PC-3 (cell line): ENCODE results near the gene GOSR1. TPM values are rescaled to one million over a fixed set of nuclear protein-coding genes. Genes with fewer than 3 reads are reported as not detected.
"Not testable (repeated sequence)": the region's sequence is repeated elsewhere in the genome, so short reads cannot be mapped to it uniquely, and the experiment has no call there.

ENCODE experiments used
- ATAC-seq: fragments of 200-7000 bp; cut with Tn5 transposase; 2 replicates; pipeline ENCODE4 v1.9.1; 2020; ENCODE audit warnings: mild to moderate bottlenecking, moderate library complexity
- BruUV-seq: library from RNA; stranded (reverse); fragments of 400-500 nt; replicated peaks from 2 replicates; lab custom pipeline; 2021; lab: Mats Ljungman, UMichigan
- CTCF ChIA-PET: fragments of 300-600 bp; sonication (Branson Sonifier 250); formaldehyde crosslinking; loops from one replicate; lab custom pipeline; 2022; ENCODE audit warnings: antibody characterized with exemption; lab: Charles Lee
- POLR2A ChIA-PET: fragments of 300-600 bp; sonication (Branson Sonifier 250); formaldehyde crosslinking; loops from one replicate; lab custom pipeline; 2022; ENCODE audit warnings: antibody characterized with exemption; ENCODE audit not compliant: unreplicated experiment; lab: Charles Lee
- DNase-seq: peaks from one replicate; pipeline ENCODE4 v3.0.0-alpha.2; 2015
- H2AFZ ChIP-seq: fragments of 300-600 bp; sonication (generic); 2 replicates; pipeline ENCODE4 v1.6.0; 2016; ENCODE audit warnings: antibody characterized with exemption, low read length
- H3F3A ChIP-seq: fragments of 300-600 bp; sonication (generic); one replicate; pipeline ENCODE4 v1.6.0; 2017; ENCODE audit warnings: antibody characterized with exemption, low read length, control low read depth, mild to moderate bottlenecking; ENCODE audit not compliant: unreplicated experiment
- H3K27ac ChIP-seq: fragments of 300-600 bp; sonication (generic); 2 replicates; pipeline ENCODE4 v1.5.1; 2016; ENCODE audit warnings: mild to moderate bottlenecking, low read length
- H3K27me3 ChIP-seq: fragments of 300-600 bp; sonication (generic); 2 replicates; pipeline ENCODE4 v1.6.1; 2016; ENCODE audit warnings: low read length, mixed read lengths
- H3K36me3 ChIP-seq: fragments of 300-600 bp; sonication (generic); 2 replicates; pipeline ENCODE4 v1.6.1; 2016; ENCODE audit warnings: low read depth, mixed run types, low read length, mixed read lengths
- H3K4me1 ChIP-seq: fragments of 300-600 bp; sonication (generic); 2 replicates; pipeline ENCODE4 v1.5.1; 2016; ENCODE audit warnings: low read length; ENCODE audit not compliant: insufficient read depth
- H3K4me2 ChIP-seq: fragments of 300-600 bp; sonication (generic); 2 replicates; pipeline ENCODE4 v1.6.0; 2016; ENCODE audit warnings: low read length
- H3K4me3 ChIP-seq: fragments of 300-600 bp; sonication (generic); 2 replicates; pipeline ENCODE4 v1.5.1; 2016; ENCODE audit warnings: mild to moderate bottlenecking, low read length, mixed read lengths
- H3K79me2 ChIP-seq: fragments of 300-600 bp; sonication (generic); 2 replicates; pipeline ENCODE4 v1.6.1; 2017; ENCODE audit warnings: low read length, mixed read lengths
- H3K9ac ChIP-seq: fragments of 300-600 bp; sonication (generic); 2 replicates; pipeline ENCODE4 v1.6.0; 2016; ENCODE audit warnings: mild to moderate bottlenecking, low read length
- H3K9me2 ChIP-seq: fragments of 300-600 bp; sonication (generic); replicated peaks from 2 replicates; pipeline ENCODE4 v1.6.1; 2016; ENCODE audit warnings: mixed run types, low read length, mixed read lengths
- H3K9me3 ChIP-seq: fragments of 300-600 bp; sonication (generic); 2 replicates; pipeline ENCODE4 v1.6.1; 2016; ENCODE audit warnings: low read length, mixed read lengths
- H4K20me1 ChIP-seq: fragments of 300-600 bp; sonication (generic); 2 replicates; pipeline ENCODE4 v1.6.1; 2016; ENCODE audit warnings: low read length, mixed read lengths
- EZH2 ChIP-seq: fragments of 300-600 bp; sonication (generic); IDR thresholded peaks from one replicate; pipeline ENCODE4 v1.6.1; 2017; ENCODE audit warnings: antibody characterized with exemption, mild to moderate bottlenecking, low read length; ENCODE audit not compliant: unreplicated experiment
- EZH2phosphoT487 ChIP-seq: fragments of 300-600 bp; sonication (generic); IDR thresholded peaks from 2 replicates; pipeline ENCODE4 v1.6.1; 2018; ENCODE audit warnings: mild to moderate bottlenecking, antibody characterized with exemption, low read length, borderline replicate concordance
- intact Hi-C: fragments of 100-400 bp; cut with micrococcal nuclease; formaldehyde crosslinking; loops from 2 replicates; pipeline ENCODE4 v1.9.0; 2023
- total RNA-seq: library from RNA; depleted of rRNA; stranded (reverse); fragments of >200 nt; gene quantifications from 2 replicates; pipeline ENCODE4 v1.2.3, GENCODE V29; 2014
- TF ChIP-seq, protein P1 (sequence below): fragments of 300-600 bp; sonication (generic); conservative IDR thresholded peaks from 2 replicates; pipeline ENCODE4 v1.5.1; 2017; ENCODE audit warnings: antibody characterized with exemption, low read depth, mild to moderate bottlenecking, low read length

Gene GOSR1
- total RNA-seq, 1 experiment from 2014 or later, result 22.2 TPM

DNA sequence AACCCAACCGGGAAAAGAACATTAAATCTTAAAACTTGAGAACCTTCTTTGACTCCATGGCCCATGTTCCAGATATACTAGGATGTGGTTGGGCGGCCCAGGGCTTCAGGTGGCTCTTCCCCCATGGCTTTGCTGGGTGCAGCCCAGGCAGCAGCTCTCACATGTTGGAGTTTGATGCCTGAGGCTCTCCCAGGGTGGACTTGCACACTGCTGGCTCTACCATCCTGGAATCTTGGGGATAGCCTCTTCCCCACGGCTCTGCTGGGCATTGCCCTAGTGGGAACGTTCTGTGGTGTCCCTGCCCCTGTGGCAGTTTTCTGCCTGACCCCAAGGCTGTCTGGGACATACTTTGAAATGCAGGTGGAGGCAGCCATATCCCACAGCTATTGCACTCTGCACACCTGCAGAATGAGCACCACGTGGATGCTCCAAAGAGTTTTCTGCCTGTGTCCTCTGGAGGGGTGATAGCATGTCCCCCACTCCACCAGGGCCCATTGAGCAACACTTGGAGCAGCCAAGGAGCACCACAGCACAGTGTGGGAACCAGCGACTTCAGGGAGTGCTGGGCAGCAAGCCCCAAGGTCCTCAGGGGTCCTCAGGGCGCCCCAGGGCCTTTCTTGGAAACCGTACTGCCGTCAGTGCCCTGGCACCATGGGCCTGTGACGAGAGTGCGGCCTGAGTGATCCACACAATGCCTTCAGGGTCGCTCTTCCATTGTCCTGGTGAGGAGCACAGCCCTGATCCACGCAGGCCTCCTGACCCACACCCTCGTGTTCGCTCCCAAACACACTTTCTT lies 70.8 kb downstream of the GOSR1 start:
- ATAC-seq (no peak), DNase-seq (no peak)
- no peaks in the 10 kb centered on the region for H3K36me3 ChIP-seq
- no peak overlapping the region for H3K27ac ChIP-seq
- ChIA-PET POLR2A (no interaction called here), CTCF (no interaction called here)
- TF ChIP-seq EZH2, result no peak
- no peak for TF ChIP-seq EZH2phosphoT487
- TF ChIP-seq, protein P1, sequence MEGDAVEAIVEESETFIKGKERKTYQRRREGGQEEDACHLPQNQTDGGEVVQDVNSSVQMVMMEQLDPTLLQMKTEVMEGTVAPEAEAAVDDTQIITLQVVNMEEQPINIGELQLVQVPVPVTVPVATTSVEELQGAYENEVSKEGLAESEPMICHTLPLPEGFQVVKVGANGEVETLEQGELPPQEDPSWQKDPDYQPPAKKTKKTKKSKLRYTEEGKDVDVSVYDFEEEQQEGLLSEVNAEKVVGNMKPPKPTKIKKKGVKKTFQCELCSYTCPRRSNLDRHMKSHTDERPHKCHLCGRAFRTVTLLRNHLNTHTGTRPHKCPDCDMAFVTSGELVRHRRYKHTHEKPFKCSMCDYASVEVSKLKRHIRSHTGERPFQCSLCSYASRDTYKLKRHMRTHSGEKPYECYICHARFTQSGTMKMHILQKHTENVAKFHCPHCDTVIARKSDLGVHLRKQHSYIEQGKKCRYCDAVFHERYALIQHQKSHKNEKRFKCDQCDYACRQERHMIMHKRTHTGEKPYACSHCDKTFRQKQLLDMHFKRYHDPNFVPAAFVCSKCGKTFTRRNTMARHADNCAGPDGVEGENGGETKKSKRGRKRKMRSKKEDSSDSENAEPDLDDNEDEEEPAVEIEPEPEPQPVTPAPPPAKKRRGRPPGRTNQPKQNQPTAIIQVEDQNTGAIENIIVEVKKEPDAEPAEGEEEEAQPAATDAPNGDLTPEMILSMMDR, result no peak
- no peaks in the 10 kb centered on the region for H3K9me3 ChIP-seq
- no TSS peak for BruUV-seq
- no peaks in the 10 kb centered on the region for H3F3A ChIP-seq
- H3K9me2 ChIP-seq, result no peaks in the 10 kb centered on the region
- H2AFZ ChIP-seq, result no peak overlapping the region
- no peaks in the 10 kb centered on the region for H3K79me2 ChIP-seq
- H3K4me3 ChIP-seq, result no peak overlapping the region
- no peak overlapping the region for H3K9ac ChIP-seq
- no peaks in the 10 kb centered on the region for H3K27me3 ChIP-seq
- no peak overlapping the region for H3K4me2 ChIP-seq
- peaks cover 15% of the 10 kb centered on the region for H3K4me1 ChIP-seq
- intact Hi-C loops, result no loop called here
- no peaks in the 10 kb centered on the region for H4K20me1 ChIP-seq

DNA sequence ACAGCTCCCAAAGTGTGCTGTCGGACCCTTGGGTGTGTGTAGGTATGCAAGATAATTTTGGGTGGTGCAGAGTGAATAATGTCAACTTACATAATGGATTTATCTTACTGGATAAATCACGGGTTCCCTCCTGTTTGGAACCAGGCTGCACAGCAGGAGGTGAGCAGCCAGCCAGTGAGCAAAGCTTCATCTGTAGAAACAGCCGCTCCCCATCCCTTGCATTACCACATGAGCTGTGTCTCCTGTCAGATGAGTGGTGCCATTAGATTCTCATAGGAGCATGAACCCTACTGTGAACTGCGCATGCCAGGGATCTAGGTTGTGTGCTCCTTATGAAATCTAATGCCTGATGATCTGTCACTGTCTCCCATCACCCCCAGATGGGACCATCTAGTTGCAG lies 72.0 kb downstream of the GOSR1 start:
- H3K9me2 ChIP-seq, H3F3A ChIP-seq, H2AFZ ChIP-seq, DNase-seq, H3K4me3 ChIP-seq, BruUV-seq, intact Hi-C loops, H4K20me1 ChIP-seq, H3K9me3 ChIP-seq, H3K36me3 ChIP-seq, POLR2A ChIA-PET, H3K9ac ChIP-seq, H3K27me3 ChIP-seq, ATAC-seq, CTCF ChIA-PET, H3K27ac ChIP-seq, H3K4me2 ChIP-seq, H3K79me2 ChIP-seq: not testable (repeated sequence)
- peaks cover 15% of the 10 kb centered on the region for H3K4me1 ChIP-seq

- Histone ChIP-seq H2AFZ (no peak overlapping the region), H3K36me3 (no peaks in the 10 kb centered on the region), H3K4me3 (no peak overlapping the region), H3K79me2 (no peaks in the 10 kb centered on the region), H3K9ac (peak overlapping the region; percentile 16; the same call in 1 of the 2 replicates), H3F3A (no peaks in the 10 kb centered on the region), H3K4me2 (peak overlapping the region; percentile 55), H3K9me3 (no peaks in the 10 kb centered on the region), H3K9me2 (no peaks in the 10 kb centered on the region), H4K20me1 (no peaks in the 10 kb centered on the region), H3K4me1 (peaks cover 15% of the 10 kb centered on the region), H3K27ac (peak overlapping the region; percentile 69), H3K27me3 (no peaks in the 10 kb centered on the region)
- ChIA-PET CTCF (no interaction called here), POLR2A (no interaction called here)
- no peak for ATAC-seq
- TF ChIP-seq EZH2phosphoT487 (no peak), EZH2 (no peak)
- TF ChIP-seq, protein P1, result no peak
- DNase-seq, result peak; percentile 10
- no TSS peak for BruUV-seq
- intact Hi-C loops, result no loop called here
These were observed 72.8 kb downstream of the GOSR1 start for GRCh38 chr17:30549864-30550511.
